ENCODE data around the gene PRRX1.

PRRX1 gene

GRCh38 chr1:170699696-170700095, 35.8 kb downstream of the PRRX1 start:
- no peak overlapping the region for H3K4me3 ChIP-seq (ENCODE audit: low read length)
- no peak for TF ChIP-seq CTCF (conservative IDR thresholded peaks at IDR 0.05; ENCODE audit: low read length)

GRCh38 chr1:170700842-170701615, 37.1 kb downstream of the PRRX1 start:
- no peak for DNase-seq (ENCODE audit: low read depth)
- H3K4me3 ChIP-seq (ENCODE audit: low read length): no peak overlapping the region
- no peak for TF ChIP-seq CTCF (conservative IDR thresholded peaks at IDR 0.05; ENCODE audit: low read length)

More at GRCh38 chr1:170699696-170700095, 35.8 kb downstream of the PRRX1 start:
- DNase-seq (ENCODE audit: low read depth): no peak

- H3K4me3 ChIP-seq (ENCODE audit: low read length): no peak overlapping the region
- no peak for DNase-seq (ENCODE audit: low read depth)
- no peak for TF ChIP-seq CTCF (conservative IDR thresholded peaks at IDR 0.05; ENCODE audit: low read length)
These were observed 38.0 kb downstream of the PRRX1 start for GRCh38 chr1:170701962-170702361.

GRCh38 chr1:170703591-170703990, 39.7 kb downstream of the PRRX1 start:
- TF ChIP-seq CTCF (conservative IDR thresholded peaks at IDR 0.05; ENCODE audit: low read length): no peak
- DNase-seq (ENCODE audit: low read depth): no peak
- H3K4me3 ChIP-seq (ENCODE audit: low read length): no peak overlapping the region

GRCh38 chr1:170704256-170704655, 40.3 kb downstream of the PRRX1 start:
- H3K4me3 ChIP-seq (ENCODE audit: low read length): no peak overlapping the region
- no peak for TF ChIP-seq CTCF (conservative IDR thresholded peaks at IDR 0.05; ENCODE audit: low read length)
- DNase-seq (ENCODE audit: low read depth): no peak

- no peak overlapping the region for H3K4me3 ChIP-seq (ENCODE audit: low read length)
- no peak for TF ChIP-seq CTCF (conservative IDR thresholded peaks at IDR 0.05; ENCODE audit: low read length)
- no peak for DNase-seq (ENCODE audit: low read depth)
These were observed 42.0 kb downstream of the PRRX1 start for GRCh38 chr1:170705981-170706380.

- TF ChIP-seq CTCF (conservative IDR thresholded peaks at IDR 0.05; ENCODE audit: low read length): no peak
- no peak for DNase-seq (ENCODE audit: low read depth)
- H3K4me3 ChIP-seq (ENCODE audit: low read length): no peak overlapping the region
These were observed 43.2 kb downstream of the PRRX1 start for GRCh38 chr1:170707117-170707516.
